Stomach (tissue), 4 donors: Measurements from ENCODE around the gene CCR1.

Experiments
- EP300 ChIP-seq: sonication (generic); formaldehyde crosslinking; IDR thresholded peaks from one replicate; pipeline ENCODE4 v1.6.1; 2017; ENCODE audit warnings: antibody characterized with exemption
- POLR2A ChIP-seq, 4 donors: fragments of 450-650 bp; IDR thresholded peaks; one replicate each; pipeline ENCODE4 v1.6.1; 2016; ENCODE audit warnings: antibody characterized with exemption in 4 of 4, control low read depth in 2 of 4, mild to moderate bottlenecking in 1 of 4, moderate library complexity in 1 of 4
- POLR2AphosphoS5 ChIP-seq, 3 donors: sonication (generic); formaldehyde crosslinking; IDR thresholded peaks; one replicate each; pipeline ENCODE4 v1.6.1; 2016; ENCODE audit warnings: antibody characterized with exemption in 3 of 3
- TF ChIP-seq, protein P1 (sequence below), 7 experiments: fragments of 450-650 bp in 4 of 7; fragments of 200-600 bp in 3 of 7; sonication (generic) in 3 of 7; IDR thresholded peaks; one replicate each; pipeline ENCODE4 v1.5.1; 2016 to 2019; ENCODE audit warnings: antibody characterized with exemption in 7 of 7, control low read depth in 2 of 7, mild to moderate bottlenecking in 1 of 7

DNA sequence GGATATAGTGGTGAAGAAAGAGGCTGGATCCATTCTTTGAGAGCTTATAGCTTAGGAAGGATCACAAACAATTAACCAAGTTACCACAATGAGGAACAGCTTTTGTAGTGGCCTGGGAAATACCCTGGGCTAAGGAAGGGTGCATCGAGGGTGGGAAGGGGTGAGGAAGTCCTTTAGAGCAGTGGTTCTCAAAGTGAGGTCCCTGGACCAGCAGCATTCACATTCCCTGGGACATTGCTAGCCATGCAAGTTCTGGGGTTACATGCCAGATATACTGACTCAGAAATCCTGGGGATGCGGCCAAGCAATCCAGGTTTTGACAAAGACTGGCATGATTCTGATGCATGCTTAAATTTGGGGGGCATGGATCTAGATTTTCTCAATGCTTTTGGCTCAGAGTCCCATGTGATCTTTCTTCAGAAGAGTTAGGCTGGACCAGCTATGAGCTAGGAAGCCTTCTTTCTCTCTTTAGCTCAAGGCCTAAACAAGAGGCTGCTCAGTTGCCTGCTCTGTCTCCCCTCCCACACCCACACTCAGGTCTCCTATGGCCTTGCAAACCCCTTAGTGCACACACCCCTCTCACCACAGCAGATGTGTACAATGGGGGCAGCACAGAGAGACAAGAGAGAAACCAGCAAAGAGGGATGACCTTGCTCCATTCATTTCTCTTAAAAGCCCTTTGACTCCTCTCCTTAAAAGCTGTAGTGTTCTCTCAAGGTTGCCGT lies 1.8 kb upstream of the CCR1 start:
- TF ChIP-seq, protein P1, sequence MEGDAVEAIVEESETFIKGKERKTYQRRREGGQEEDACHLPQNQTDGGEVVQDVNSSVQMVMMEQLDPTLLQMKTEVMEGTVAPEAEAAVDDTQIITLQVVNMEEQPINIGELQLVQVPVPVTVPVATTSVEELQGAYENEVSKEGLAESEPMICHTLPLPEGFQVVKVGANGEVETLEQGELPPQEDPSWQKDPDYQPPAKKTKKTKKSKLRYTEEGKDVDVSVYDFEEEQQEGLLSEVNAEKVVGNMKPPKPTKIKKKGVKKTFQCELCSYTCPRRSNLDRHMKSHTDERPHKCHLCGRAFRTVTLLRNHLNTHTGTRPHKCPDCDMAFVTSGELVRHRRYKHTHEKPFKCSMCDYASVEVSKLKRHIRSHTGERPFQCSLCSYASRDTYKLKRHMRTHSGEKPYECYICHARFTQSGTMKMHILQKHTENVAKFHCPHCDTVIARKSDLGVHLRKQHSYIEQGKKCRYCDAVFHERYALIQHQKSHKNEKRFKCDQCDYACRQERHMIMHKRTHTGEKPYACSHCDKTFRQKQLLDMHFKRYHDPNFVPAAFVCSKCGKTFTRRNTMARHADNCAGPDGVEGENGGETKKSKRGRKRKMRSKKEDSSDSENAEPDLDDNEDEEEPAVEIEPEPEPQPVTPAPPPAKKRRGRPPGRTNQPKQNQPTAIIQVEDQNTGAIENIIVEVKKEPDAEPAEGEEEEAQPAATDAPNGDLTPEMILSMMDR (IDR thresholded peaks at IDR 0.05), result no peak
- TF ChIP-seq POLR2A (IDR thresholded peaks at IDR 0.05), result no peak
- TF ChIP-seq POLR2AphosphoS5 (IDR thresholded peaks at IDR 0.05), result no peak
- TF ChIP-seq EP300, result no peak
